ENCODE results near the gene CHMP1A. TPM values are rescaled to one million over a fixed set of nuclear protein-coding genes. Genes with fewer than 3 reads are reported as not detected.
"Not testable (repeated sequence)": the region's sequence is repeated elsewhere in the genome, so short reads cannot be mapped to it uniquely, and the experiment has no call there.

CHMP1A gene
- polyA plus RNA-seq, 1 donor (not counting 4 experiments of a cell fraction or from before 2014, with no cell fraction given): 64.1 TPM

DNA sequence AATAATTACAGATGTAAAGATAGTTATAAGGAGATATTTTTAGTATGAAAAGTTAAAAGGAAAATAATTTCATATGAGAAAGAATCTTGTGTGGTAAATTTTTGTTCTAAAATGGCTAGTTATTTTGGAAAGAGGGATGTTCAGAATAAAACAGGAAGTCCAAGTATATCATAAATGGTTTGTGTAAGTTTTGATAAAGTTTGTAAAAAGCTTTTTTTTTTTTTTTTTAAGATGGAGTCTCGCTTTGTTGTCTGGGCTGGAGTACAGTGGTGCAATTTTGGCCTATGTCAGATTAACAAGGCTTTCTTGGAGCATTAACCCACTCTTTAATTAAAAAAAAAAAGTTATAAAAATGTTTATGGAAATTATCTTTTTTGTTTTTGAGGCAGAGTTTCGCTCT is 20.8 kb upstream of the CHMP1A start:
- dilution Hi-C loops (cut with MboI; ENCODE audit: extremely low pct_ligation_motif_present, low sequenced_read_pairs): no loop called here
- TF ChIP-seq, protein P1, sequence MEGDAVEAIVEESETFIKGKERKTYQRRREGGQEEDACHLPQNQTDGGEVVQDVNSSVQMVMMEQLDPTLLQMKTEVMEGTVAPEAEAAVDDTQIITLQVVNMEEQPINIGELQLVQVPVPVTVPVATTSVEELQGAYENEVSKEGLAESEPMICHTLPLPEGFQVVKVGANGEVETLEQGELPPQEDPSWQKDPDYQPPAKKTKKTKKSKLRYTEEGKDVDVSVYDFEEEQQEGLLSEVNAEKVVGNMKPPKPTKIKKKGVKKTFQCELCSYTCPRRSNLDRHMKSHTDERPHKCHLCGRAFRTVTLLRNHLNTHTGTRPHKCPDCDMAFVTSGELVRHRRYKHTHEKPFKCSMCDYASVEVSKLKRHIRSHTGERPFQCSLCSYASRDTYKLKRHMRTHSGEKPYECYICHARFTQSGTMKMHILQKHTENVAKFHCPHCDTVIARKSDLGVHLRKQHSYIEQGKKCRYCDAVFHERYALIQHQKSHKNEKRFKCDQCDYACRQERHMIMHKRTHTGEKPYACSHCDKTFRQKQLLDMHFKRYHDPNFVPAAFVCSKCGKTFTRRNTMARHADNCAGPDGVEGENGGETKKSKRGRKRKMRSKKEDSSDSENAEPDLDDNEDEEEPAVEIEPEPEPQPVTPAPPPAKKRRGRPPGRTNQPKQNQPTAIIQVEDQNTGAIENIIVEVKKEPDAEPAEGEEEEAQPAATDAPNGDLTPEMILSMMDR (optimal IDR thresholded peaks at IDR 0.05 in 1 of 3, IDR thresholded peaks at IDR 0.05 in 1 of 3, conservative IDR thresholded peaks at IDR 0.05 in 1 of 3; ENCODE audit: extremely low read depth in 1 of 3, insufficient read depth in 2 of 3, low read length in 3 of 3): no peak
- no peak for TF ChIP-seq EZH2 (IDR thresholded peaks at IDR 0.05; ENCODE audit: low read length)
- Histone ChIP-seq H3K9me1 (ENCODE audit: control insufficient read depth, extremely low read depth, insufficient read depth, low read length) (no peaks in the 10 kb centered on the region), H3K4me3 (ENCODE audit: control insufficient read depth in 2 of 3, extremely low read depth in 1 of 3, insufficient read depth in 2 of 3, low read depth in 1 of 3, low read length in 3 of 3) (no peak overlapping the region), H3K27ac (ENCODE audit: control insufficient read depth, insufficient read depth, low read length) (no peak overlapping the region), H3K9me3 (ENCODE audit: control insufficient read depth, low read depth, low read length) (no peaks in the 10 kb centered on the region), H3K27me3 (ENCODE audit: control insufficient read depth, extremely low read depth, insufficient read depth, low read length) (no peaks in the 10 kb centered on the region), H4K20me1 (ENCODE audit: control insufficient read depth, extremely low read depth, insufficient read depth, low read length) (no peaks in the 10 kb centered on the region), H2AFZ (ENCODE audit: control insufficient read depth, low read length) (no peak overlapping the region), H3K79me2 (ENCODE audit: control insufficient read depth, insufficient read depth, low read length) (no peaks in the 10 kb centered on the region), H3K4me1 (ENCODE audit: control insufficient read depth, extremely low read depth, insufficient read depth, low read length) (no peaks in the 10 kb centered on the region), H3K36me3 (ENCODE audit: control insufficient read depth in 2 of 2, extremely low read depth in 1 of 2, insufficient read depth in 2 of 2, low read length in 2 of 2) (peaks cover 0 to 3% of the 10 kb centered on the region in 2 experiments), H3K9ac (ENCODE audit: control insufficient read depth, extremely low read depth, insufficient read depth, low read length) (no peak overlapping the region), H3K4me2 (ENCODE audit: control insufficient read depth, extremely low read depth, insufficient read depth, low read depth, low read length) (no peak overlapping the region)
- DNase-seq (ENCODE audit: low read depth, low spot score) (no peak), FAIRE-seq (no peak)

DNA sequence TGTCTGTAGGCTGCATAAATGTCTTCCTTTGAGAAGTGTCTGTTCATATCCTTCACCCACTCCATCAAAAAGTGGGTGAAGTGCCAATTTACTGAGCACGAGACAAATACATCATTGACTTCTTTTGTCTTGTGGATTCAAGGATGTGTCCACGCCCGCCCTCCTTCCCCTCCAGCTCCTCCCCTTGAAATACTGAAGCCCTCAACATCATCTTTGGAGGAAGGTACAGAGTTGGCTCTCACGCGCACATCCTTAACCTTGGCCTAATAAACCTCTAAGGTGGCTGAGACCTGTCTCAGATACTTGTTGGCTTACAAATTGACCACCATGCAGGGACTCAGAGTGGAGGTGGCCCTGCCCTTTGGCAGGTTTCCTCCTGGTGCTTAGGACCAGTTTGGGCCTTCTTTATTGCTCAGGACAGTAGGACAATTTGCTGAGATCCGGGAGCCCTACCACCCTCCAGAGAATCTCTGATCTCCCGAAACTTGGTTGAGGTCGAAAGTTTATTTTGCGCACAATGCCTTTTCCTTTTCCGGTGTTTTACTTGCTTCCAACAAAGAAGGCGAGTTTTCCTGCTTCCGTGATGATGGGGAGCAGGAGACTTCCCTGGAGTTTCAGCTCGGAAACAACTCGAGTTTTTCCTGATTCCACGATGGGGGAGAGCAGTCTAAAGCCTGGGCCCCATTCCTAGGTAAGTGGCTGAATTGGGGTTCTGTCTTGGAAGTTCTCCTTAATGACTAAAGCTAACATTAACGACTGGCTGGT is 14.9 kb upstream of the CHMP1A start:
- peaks cover 6% of the 10 kb centered on the region for H3K4me1 ChIP-seq (ENCODE audit: control insufficient read depth, extremely low read depth, insufficient read depth, low read length)
- FAIRE-seq (no peak), DNase-seq (ENCODE audit: low read depth, low spot score) (no peak)
- no peaks in the 10 kb centered on the region for H3K27me3 ChIP-seq (ENCODE audit: control insufficient read depth, extremely low read depth, insufficient read depth, low read length)
- H3K9me3 ChIP-seq (ENCODE audit: control insufficient read depth, low read depth, low read length): no peaks in the 10 kb centered on the region
- TF ChIP-seq, protein P1 (optimal IDR thresholded peaks at IDR 0.05 in 1 of 3, IDR thresholded peaks at IDR 0.05 in 1 of 3, conservative IDR thresholded peaks at IDR 0.05 in 1 of 3; ENCODE audit: extremely low read depth in 1 of 3, insufficient read depth in 2 of 3, low read length in 3 of 3): no peak
- TF ChIP-seq EZH2 (IDR thresholded peaks at IDR 0.05; ENCODE audit: low read length): no peak
- no peak overlapping the region for H3K27ac ChIP-seq (ENCODE audit: control insufficient read depth, insufficient read depth, low read length)
- no peaks in the 10 kb centered on the region for H3K79me2 ChIP-seq (ENCODE audit: control insufficient read depth, insufficient read depth, low read length)
- H4K20me1 ChIP-seq (ENCODE audit: control insufficient read depth, extremely low read depth, insufficient read depth, low read length): no peaks in the 10 kb centered on the region
- H3K4me2 ChIP-seq (ENCODE audit: control insufficient read depth, extremely low read depth, insufficient read depth, low read depth, low read length): no peak overlapping the region
- H3K4me3 ChIP-seq (ENCODE audit: control insufficient read depth in 2 of 3, extremely low read depth in 1 of 3, insufficient read depth in 2 of 3, low read depth in 1 of 3, low read length in 3 of 3): no peak overlapping the region
- dilution Hi-C loops (cut with MboI; ENCODE audit: extremely low pct_ligation_motif_present, low sequenced_read_pairs): no loop called here
- no peaks in the 10 kb centered on the region for H3K36me3 ChIP-seq (ENCODE audit: control insufficient read depth in 2 of 2, extremely low read depth in 1 of 2, insufficient read depth in 2 of 2, low read length in 2 of 2)
- no peak overlapping the region for H2AFZ ChIP-seq (ENCODE audit: control insufficient read depth, low read length)
- no peaks in the 10 kb centered on the region for H3K9me1 ChIP-seq (ENCODE audit: control insufficient read depth, extremely low read depth, insufficient read depth, low read length)
- H3K9ac ChIP-seq (ENCODE audit: control insufficient read depth, extremely low read depth, insufficient read depth, low read length): no peak overlapping the region

DNA sequence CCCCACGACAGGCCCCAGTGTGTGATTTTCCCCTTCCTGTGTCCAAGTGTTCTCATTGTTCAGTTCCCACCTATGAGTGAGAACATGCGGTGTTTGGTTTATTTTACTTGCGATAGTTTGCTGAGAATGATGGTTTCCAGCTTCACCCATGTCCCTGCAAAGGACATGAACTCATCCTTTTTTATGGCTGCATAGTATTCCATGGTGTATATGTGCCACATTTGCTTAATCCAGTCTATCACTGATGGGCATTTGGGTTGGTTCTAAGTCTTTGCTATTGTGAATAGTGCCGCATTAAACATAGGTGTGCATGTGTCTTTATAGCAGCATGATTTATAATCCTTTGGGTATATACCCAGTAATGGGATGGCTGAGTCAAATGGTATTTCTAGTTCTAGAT is 14.1 kb upstream of the CHMP1A start:
- H3K36me3 ChIP-seq (ENCODE audit: control insufficient read depth in 2 of 2, extremely low read depth in 1 of 2, insufficient read depth in 2 of 2, low read length in 2 of 2); H3K27ac ChIP-seq (ENCODE audit: control insufficient read depth, insufficient read depth, low read length); H4K20me1 ChIP-seq (ENCODE audit: control insufficient read depth, extremely low read depth, insufficient read depth, low read length); H3K9ac ChIP-seq (ENCODE audit: control insufficient read depth, extremely low read depth, insufficient read depth, low read length); H3K4me3 ChIP-seq (ENCODE audit: control insufficient read depth in 2 of 3, extremely low read depth in 1 of 3, insufficient read depth in 2 of 3, low read depth in 1 of 3, low read length in 3 of 3); H3K4me1 ChIP-seq (ENCODE audit: control insufficient read depth, extremely low read depth, insufficient read depth, low read length); H3K9me3 ChIP-seq (ENCODE audit: control insufficient read depth, low read depth, low read length); dilution Hi-C loops (cut with MboI; ENCODE audit: extremely low pct_ligation_motif_present, low sequenced_read_pairs); H3K4me2 ChIP-seq (ENCODE audit: control insufficient read depth, extremely low read depth, insufficient read depth, low read depth, low read length); H2AFZ ChIP-seq (ENCODE audit: control insufficient read depth, low read length); H3K79me2 ChIP-seq (ENCODE audit: control insufficient read depth, insufficient read depth, low read length); FAIRE-seq; H3K9me1 ChIP-seq (ENCODE audit: control insufficient read depth, extremely low read depth, insufficient read depth, low read length); DNase-seq (ENCODE audit: low read depth, low spot score); H3K27me3 ChIP-seq (ENCODE audit: control insufficient read depth, extremely low read depth, insufficient read depth, low read length): not testable (repeated sequence)
